Neural cell (in vitro differentiated cells): Measurements from ENCODE around the gene SP3.

ENCODE experiments used
- CTCF ChIP-seq: fragments of 450-650 bp; IDR thresholded peaks from 2 replicates; pipeline ENCODE4 v1.5.1; 2014; ENCODE audit warnings: antibody characterized with exemption, mild to moderate bottlenecking, moderate library complexity; ENCODE audit not compliant: poor library complexity, severe bottlenecking
- POLR2AphosphoS5 ChIP-seq: IDR thresholded peaks from 2 replicates; pipeline ENCODE4 v1.6.1; 2012

GRCh38 chr2:173886613-173887012, 78.6 kb downstream of the SP3 start:
- TF ChIP-seq POLR2AphosphoS5 = no peak
- TF ChIP-seq CTCF = no peak
